K562 (cell line): Measurements from ENCODE around the gene MPPED1.

Experiments
- RCOR1 ChIP-seq, 2 experiments: IDR thresholded peaks; 2 replicates each; pipeline ENCODE4 v1.6.1; 2012; ENCODE audit warnings: low read depth in 2 of 2, low read length in 2 of 2, borderline replicate concordance in 1 of 2, improper control_type of control experiment in 1 of 2
- ZNF280B ChIP-seq: fragments of 250-450 bp; sonication (Bioruptor Pico); IDR thresholded peaks from 2 replicates; pipeline ENCODE4 v1.5.1; 2021; ENCODE audit warnings: mild to moderate bottlenecking

- TF ChIP-seq RCOR1 (IDR thresholded peaks at IDR 0.05; ENCODE audit: borderline replicate concordance in 1 of 2, low read depth in 2 of 2, low read length in 2 of 2) (no peak), ZNF280B (CRISPR knock-in tag) (no peak)
These were observed 28.2 kb downstream of the MPPED1 start for GRCh38 chr22:43440104-43440387.
